Panc1 (cell line): Measurements from ENCODE around the gene MTMR11. TPM values are rescaled to one million over a fixed set of nuclear protein-coding genes. Genes with fewer than 3 reads are reported as not detected.
A peak's percentile ranks its signal among the peaks of the same experiment; 100 is the strongest.

Source experiments
- ATAC-seq: fragments of 200-7000 bp; cut with Tn5 transposase; 2 replicates; pipeline ENCODE4 v1.9.1; 2020; ENCODE audit warnings: mild to moderate bottlenecking, moderate library complexity
- Bru-seq: library from RNA; stranded (reverse); fragments of 400-500 nt; gene quantifications from one replicate; lab custom pipeline; 2021; lab: Mats Ljungman, UMichigan
- BruChase-seq, 2 experiments: library from RNA; stranded (reverse); fragments of 400-500 nt; gene quantifications; one replicate each; lab custom pipeline; 2021; lab: Mats Ljungman, UMichigan
- BruUV-seq: library from RNA; stranded (reverse); fragments of 400-500 nt; replicated peaks from 2 replicates; lab custom pipeline; 2021; lab: Mats Ljungman, UMichigan
- CTCF ChIA-PET: fragments of 300-600 bp; sonication (Branson Sonifier 250); formaldehyde crosslinking; loops from one replicate; lab custom pipeline; 2022; ENCODE audit warnings: antibody characterized with exemption; lab: Charles Lee
- POLR2A ChIA-PET: fragments of 300-600 bp; sonication (Branson Sonifier 250); formaldehyde crosslinking; loops from one replicate; lab custom pipeline; 2022; ENCODE audit warnings: antibody characterized with exemption; lab: Charles Lee
- DNase-seq: peaks from one replicate; pipeline ENCODE4 v3.0.0-alpha.2; 2010; ENCODE audit warnings: low read depth, low spot score
- H3K27ac ChIP-seq: 2 replicates; pipeline ENCODE4 v1.5.1; 2011; ENCODE audit warnings: mild to moderate bottlenecking, low read length, inconsistent platforms
- H3K27me3 ChIP-seq: fragments of 200-500 bp; sonication (Bioruptor generic); 2 replicates; pipeline ENCODE4 v1.6.0; 2014; ENCODE audit warnings: low read length, inconsistent platforms; ENCODE audit not compliant: control insufficient read depth, insufficient read depth
- H3K36me3 ChIP-seq: fragments of 200-500 bp; sonication (Bioruptor generic); 2 replicates; pipeline ENCODE4 v1.5.1; 2014; ENCODE audit warnings: inconsistent platforms, mild to moderate bottlenecking, low read length, moderate library complexity; ENCODE audit not compliant: control insufficient read depth, insufficient read depth
- H3K4me1 ChIP-seq: 2 replicates; pipeline ENCODE4 v1.5.1; 2011; ENCODE audit warnings: inconsistent platforms, mild to moderate bottlenecking, low read length, moderate library complexity; ENCODE audit not compliant: control insufficient read depth, insufficient read depth
- H3K4me3 ChIP-seq, 2 experiments: 2 replicates each; pipeline ENCODE4 v1.5.1; 2011 to 2012; ENCODE audit warnings: low read depth in 2 of 2, low read length in 2 of 2, mild to moderate bottlenecking in 2 of 2, inconsistent platforms in 1 of 2, moderate library complexity in 1 of 2
- H3K9me3 ChIP-seq: fragments of 200-500 bp; sonication (Bioruptor generic); 2 replicates; pipeline ENCODE4 v1.5.1; 2014; ENCODE audit warnings: low read depth, mild to moderate bottlenecking, inconsistent platforms, low read length, moderate library complexity; ENCODE audit not compliant: control insufficient read depth, insufficient read depth
- POLR2AphosphoS5 ChIP-seq: IDR thresholded peaks from 2 replicates; pipeline ENCODE4 v1.6.1; 2012; ENCODE audit warnings: mild to moderate bottlenecking, low read depth, low read length, moderate library complexity
- SIN3A ChIP-seq: IDR thresholded peaks from 2 replicates; pipeline ENCODE4 v1.6.1; 2012; ENCODE audit warnings: low read depth, mild to moderate bottlenecking, low read length, moderate library complexity, borderline replicate concordance; ENCODE audit not compliant: insufficient read depth
- TCF7L2 ChIP-seq: IDR thresholded peaks from 2 replicates; pipeline ENCODE4 v1.6.1; 2011; ENCODE audit warnings: mild to moderate bottlenecking, low read depth, low read length, inconsistent platforms
- in situ Hi-C: cut with HindIII; loops from 2 replicates; pipeline ENCODE4 v1.10.0; 2016; ENCODE audit warnings: low sequenced_read_pairs, low pct_unique_long_range_greater_than_20kb
- intact Hi-C: fragments of 100-400 bp; cut with micrococcal nuclease; formaldehyde crosslinking; loops from one replicate; pipeline ENCODE4 v1.10.0; 2022; ENCODE audit not compliant: unreplicated experiment
- long read RNA-seq: library from polyadenylated mRNA; unstranded; transcript quantifications from one replicate; pipeline ENCODE4 v2.0.0, GENCODE V29; 2021; ENCODE audit not compliant: unreplicated experiment
- polyA plus RNA-seq: library from polyadenylated mRNA; unstranded; fragments of >200 nt; gene quantifications from one replicate; pipeline ENCODE4 v1.2.1, GENCODE V29; 2012; ENCODE audit warnings: missing spikeins; ENCODE audit not compliant: insufficient read length
- total RNA-seq: library from RNA; stranded (reverse); gene quantifications from one replicate; pipeline ENCODE4 v1.2.1, GENCODE V29; 2021; ENCODE audit not compliant: unreplicated experiment
- TF ChIP-seq, protein P1 (sequence below): fragments of 450-650 bp; IDR thresholded peaks from 2 replicates; pipeline ENCODE4 v1.5.1; 2017; ENCODE audit warnings: mild to moderate bottlenecking
- TF ChIP-seq, protein P2 (sequence below), 2 experiments: IDR thresholded peaks; 2 replicates each; pipeline ENCODE4 v1.6.1; 2011 to 2012; ENCODE audit warnings: low read depth in 2 of 2, control low read depth in 1 of 2, low read length in 1 of 2, mild to moderate bottlenecking in 1 of 2, moderate library complexity in 1 of 2; ENCODE audit not compliant: insufficient read depth in 1 of 2

Gene MTMR11, protein sequence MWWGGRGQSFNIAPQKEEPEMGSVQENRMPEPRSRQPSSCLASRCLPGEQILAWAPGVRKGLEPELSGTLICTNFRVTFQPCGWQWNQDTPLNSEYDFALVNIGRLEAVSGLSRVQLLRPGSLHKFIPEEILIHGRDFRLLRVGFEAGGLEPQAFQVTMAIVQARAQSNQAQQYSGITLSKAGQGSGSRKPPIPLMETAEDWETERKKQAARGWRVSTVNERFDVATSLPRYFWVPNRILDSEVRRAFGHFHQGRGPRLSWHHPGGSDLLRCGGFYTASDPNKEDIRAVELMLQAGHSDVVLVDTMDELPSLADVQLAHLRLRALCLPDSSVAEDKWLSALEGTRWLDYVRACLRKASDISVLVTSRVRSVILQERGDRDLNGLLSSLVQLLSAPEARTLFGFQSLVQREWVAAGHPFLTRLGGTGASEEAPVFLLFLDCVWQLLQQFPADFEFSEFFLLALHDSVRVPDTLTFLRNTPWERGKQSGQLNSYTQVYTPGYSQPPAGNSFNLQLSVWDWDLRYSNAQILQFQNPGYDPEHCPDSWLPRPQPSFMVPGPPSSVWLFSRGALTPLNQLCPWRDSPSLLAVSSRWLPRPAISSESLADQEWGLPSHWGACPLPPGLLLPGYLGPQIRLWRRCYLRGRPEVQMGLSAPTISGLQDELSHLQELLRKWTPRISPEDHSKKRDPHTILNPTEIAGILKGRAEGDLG
- 12.0 TPM for total RNA-seq
- 9.4 TPM for polyA plus RNA-seq
- percentile 48 among the genes with signal in this experiment for Bru-seq, nascent RNA
- BruChase-seq, experiment 1, labeled RNA remaining after a 2-hour chase, result percentile 63 among the genes with signal in this experiment
- BruChase-seq, experiment 2, labeled RNA remaining after a 6-hour chase, result percentile 60 among the genes with signal in this experiment
- long read RNA-seq, partial matches to known transcripts, result 2 of 6 reads
- long read RNA-seq, other reads (novel, unspliced or antisense), result 2 of 6 reads

DNA sequence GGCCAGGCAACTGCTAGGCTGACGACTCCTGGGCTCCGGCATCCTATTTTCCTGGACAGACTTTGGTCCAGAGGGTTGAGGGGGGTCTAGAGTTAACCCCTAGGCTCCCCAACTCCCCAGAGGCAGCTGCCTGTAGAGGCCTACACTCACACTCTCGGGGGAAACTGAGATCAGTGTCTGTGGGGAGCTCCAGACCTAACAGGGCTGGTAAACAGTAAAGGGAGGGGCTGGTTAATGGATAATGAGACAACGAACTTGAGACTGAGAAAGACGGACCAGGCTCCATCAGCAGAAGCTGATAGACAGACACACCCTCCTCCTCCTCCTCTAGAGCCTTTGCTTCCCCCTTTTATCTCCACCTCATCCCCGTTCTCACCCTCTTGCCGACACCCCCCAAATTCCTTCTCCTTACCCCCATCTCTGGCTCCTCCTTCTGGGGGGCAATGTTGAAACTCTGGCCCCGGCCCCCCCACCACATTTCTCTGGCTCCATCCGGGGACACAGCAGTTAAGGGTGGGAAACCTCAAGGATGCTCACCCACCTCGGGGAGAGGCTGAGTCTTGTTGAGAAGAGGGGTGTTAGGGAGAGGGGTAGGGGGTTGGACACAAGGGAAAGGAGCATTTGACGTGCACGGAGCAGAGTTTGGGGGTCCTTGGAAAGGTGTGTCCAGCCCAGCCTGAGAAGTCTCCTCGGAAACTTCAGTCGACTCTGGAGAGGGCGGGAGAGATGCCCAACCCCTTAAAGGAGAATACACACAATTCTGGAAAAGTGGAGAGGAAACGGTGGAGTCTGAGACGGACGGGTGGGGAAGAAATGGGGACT is at the start of gene MTMR11:
Gene MTMR11 (minus strand): TSS at position 710 of the 822 bp plus-strand sequence. CDS start 232 bp downstream, at position 478.
- POLR2A ChIA-PET, result no interaction called here
- H3K36me3 ChIP-seq, result no peaks in the 10 kb centered on the region
- DNase-seq (no peak), ATAC-seq (peak; percentile 76)
- in situ Hi-C loops, result no loop called here
- H3K4me3 ChIP-seq, result peak within 1 kb of the TSS; percentile 68 to 94
- H3K9me3 ChIP-seq, result no peaks in the 10 kb centered on the region
- peaks cover 47% of the 10 kb centered on the region for H3K4me1 ChIP-seq
- CTCF ChIA-PET, result no interaction called here
- H3K27me3 ChIP-seq, result no peaks in the 10 kb centered on the region
- intact Hi-C loops, result no loop called here
- TF ChIP-seq, protein P1, sequence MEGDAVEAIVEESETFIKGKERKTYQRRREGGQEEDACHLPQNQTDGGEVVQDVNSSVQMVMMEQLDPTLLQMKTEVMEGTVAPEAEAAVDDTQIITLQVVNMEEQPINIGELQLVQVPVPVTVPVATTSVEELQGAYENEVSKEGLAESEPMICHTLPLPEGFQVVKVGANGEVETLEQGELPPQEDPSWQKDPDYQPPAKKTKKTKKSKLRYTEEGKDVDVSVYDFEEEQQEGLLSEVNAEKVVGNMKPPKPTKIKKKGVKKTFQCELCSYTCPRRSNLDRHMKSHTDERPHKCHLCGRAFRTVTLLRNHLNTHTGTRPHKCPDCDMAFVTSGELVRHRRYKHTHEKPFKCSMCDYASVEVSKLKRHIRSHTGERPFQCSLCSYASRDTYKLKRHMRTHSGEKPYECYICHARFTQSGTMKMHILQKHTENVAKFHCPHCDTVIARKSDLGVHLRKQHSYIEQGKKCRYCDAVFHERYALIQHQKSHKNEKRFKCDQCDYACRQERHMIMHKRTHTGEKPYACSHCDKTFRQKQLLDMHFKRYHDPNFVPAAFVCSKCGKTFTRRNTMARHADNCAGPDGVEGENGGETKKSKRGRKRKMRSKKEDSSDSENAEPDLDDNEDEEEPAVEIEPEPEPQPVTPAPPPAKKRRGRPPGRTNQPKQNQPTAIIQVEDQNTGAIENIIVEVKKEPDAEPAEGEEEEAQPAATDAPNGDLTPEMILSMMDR, result no peak
- TF ChIP-seq SIN3A (no peak), POLR2AphosphoS5 (no peak), TCF7L2 (no peak)
- TF ChIP-seq, protein P2, sequence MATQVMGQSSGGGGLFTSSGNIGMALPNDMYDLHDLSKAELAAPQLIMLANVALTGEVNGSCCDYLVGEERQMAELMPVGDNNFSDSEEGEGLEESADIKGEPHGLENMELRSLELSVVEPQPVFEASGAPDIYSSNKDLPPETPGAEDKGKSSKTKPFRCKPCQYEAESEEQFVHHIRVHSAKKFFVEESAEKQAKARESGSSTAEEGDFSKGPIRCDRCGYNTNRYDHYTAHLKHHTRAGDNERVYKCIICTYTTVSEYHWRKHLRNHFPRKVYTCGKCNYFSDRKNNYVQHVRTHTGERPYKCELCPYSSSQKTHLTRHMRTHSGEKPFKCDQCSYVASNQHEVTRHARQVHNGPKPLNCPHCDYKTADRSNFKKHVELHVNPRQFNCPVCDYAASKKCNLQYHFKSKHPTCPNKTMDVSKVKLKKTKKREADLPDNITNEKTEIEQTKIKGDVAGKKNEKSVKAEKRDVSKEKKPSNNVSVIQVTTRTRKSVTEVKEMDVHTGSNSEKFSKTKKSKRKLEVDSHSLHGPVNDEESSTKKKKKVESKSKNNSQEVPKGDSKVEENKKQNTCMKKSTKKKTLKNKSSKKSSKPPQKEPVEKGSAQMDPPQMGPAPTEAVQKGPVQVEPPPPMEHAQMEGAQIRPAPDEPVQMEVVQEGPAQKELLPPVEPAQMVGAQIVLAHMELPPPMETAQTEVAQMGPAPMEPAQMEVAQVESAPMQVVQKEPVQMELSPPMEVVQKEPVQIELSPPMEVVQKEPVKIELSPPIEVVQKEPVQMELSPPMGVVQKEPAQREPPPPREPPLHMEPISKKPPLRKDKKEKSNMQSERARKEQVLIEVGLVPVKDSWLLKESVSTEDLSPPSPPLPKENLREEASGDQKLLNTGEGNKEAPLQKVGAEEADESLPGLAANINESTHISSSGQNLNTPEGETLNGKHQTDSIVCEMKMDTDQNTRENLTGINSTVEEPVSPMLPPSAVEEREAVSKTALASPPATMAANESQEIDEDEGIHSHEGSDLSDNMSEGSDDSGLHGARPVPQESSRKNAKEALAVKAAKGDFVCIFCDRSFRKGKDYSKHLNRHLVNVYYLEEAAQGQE (IDR thresholded peaks at IDR 0.05; ENCODE audit: insufficient read depth in 1 of 2, low read depth in 2 of 2, low read length in 1 of 2), result no peak
- peak within 1 kb of the TSS; percentile 91 for H3K27ac ChIP-seq
- no TSS peak for BruUV-seq

DNA sequence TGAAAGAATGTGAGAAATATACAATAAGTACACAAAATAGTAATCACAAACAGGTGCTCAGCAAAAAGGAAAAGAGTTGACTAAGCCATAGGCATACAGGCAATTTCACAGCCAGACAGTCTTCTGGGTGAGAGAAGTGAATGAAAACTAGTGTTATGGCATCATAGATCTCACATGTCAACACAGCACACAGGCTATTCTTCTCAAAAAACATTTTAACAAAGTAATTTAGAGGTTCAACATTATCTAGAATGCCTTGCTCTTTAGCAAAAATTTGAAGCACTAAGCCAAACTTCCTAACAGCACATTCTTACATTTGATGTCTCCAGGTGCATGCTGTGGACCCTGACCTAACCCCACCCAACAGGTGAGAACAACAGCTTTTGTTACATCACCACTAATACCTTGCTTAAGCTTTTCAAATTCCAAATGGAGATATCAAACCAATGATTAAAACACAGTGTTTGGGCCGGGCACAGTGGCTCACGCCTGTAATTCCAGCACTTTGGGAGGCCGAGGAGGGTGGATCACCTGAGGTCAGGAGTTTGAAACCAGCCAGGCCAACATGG is 43.4 kb upstream of the MTMR11 start:
- H3K4me3 ChIP-seq, result no peak overlapping the region
- H3K9me3 ChIP-seq, result no peaks in the 10 kb centered on the region
- H3K27ac ChIP-seq, result no peak overlapping the region
- DNase-seq (no peak), ATAC-seq (no peak)
- H3K27me3 ChIP-seq, result no peaks in the 10 kb centered on the region
- ChIA-PET CTCF (no interaction called here), POLR2A (no interaction called here)
- H3K36me3 ChIP-seq, result peaks cover 3% of the 10 kb centered on the region; the same call in 1 of the 2 replicates
- H3K4me1 ChIP-seq, result 0 out of 2 replicates have a peak, but pooled peaks cover 7% of the 10 kb centered on the region
- intact Hi-C loops, result no loop called here
- no TSS peak for BruUV-seq
- TF ChIP-seq POLR2AphosphoS5 (no peak), TCF7L2 (no peak), SIN3A (no peak)
- TF ChIP-seq, protein P2 (IDR thresholded peaks at IDR 0.05; ENCODE audit: insufficient read depth in 1 of 2, low read depth in 2 of 2, low read length in 1 of 2), result no peak
- TF ChIP-seq, protein P1, result no peak
- in situ Hi-C loops, result no loop called here
